H1 (cell line): Measurements from ENCODE around the gene PLD5. TPM values are rescaled to one million over a fixed set of nuclear protein-coding genes. Genes with fewer than 3 reads are reported as not detected.

Experiments used
- CTCF ChIA-PET: fragments of 300-600 bp; sonication (Branson Sonifier 250); formaldehyde crosslinking; loops from one replicate; lab custom pipeline; 2021; ENCODE audit not compliant: partially characterized antibody; lab: Charles Lee
- POLR2A ChIA-PET: fragments of 300-600 bp; sonication (Branson Sonifier 250); formaldehyde crosslinking; loops from one replicate; lab custom pipeline; 2021; ENCODE audit warnings: inconsistent platforms; ENCODE audit not compliant: partially characterized antibody; lab: Charles Lee
- DNase-seq, 2 experiments: peaks; one replicate each; pipeline versions ENCODE4 v3.0.0 to v3.0.0-alpha.2; 2010 to 2022; ENCODE audit warnings: low spot score in 2 of 2, low read depth in 1 of 2, mixed read lengths in 1 of 2
- FAIRE-seq: peaks from 2 replicates; lab custom pipeline; 2011; peaks lifted over from hg19 to GRCh38; lab: Jason Lieb, UNC
- H2AFZ ChIP-seq: 2 replicates; pipeline ENCODE4 v1.8.1; 2012; ENCODE audit warnings: low read length, inconsistent platforms
- H2AK5ac ChIP-seq: 2 replicates; pipeline ENCODE4 v1.6.1; 2013; ENCODE audit warnings: low read depth, low read length
- H2BK120ac ChIP-seq: replicated peaks from 2 replicates; pipeline ENCODE3; 2013; ENCODE audit warnings: low read depth, low read length, inconsistent platforms
- H2BK12ac ChIP-seq: 2 replicates; pipeline ENCODE4 v1.6.1; 2013; ENCODE audit warnings: low read depth, low read length
- H2BK15ac ChIP-seq: 2 replicates; pipeline ENCODE4 v1.6.1; 2013; ENCODE audit warnings: low read length
- H2BK20ac ChIP-seq: 2 replicates; pipeline ENCODE4 v1.6.1; 2013; ENCODE audit warnings: low read length
- H2BK5ac ChIP-seq: 2 replicates; pipeline ENCODE4 v1.6.1; 2013; ENCODE audit warnings: low read depth, low read length
- H3K14ac ChIP-seq: 2 replicates; pipeline ENCODE4 v1.6.1; 2013; ENCODE audit warnings: inconsistent platforms; ENCODE audit not compliant: insufficient read length
- H3K18ac ChIP-seq: 2 replicates; pipeline ENCODE4 v1.6.1; 2013; ENCODE audit warnings: low read length; ENCODE audit errors: extremely low read depth
- H3K23ac ChIP-seq: 2 replicates; pipeline ENCODE4 v1.6.1; 2013; ENCODE audit warnings: inconsistent platforms; ENCODE audit not compliant: insufficient read length
- H3K23me2 ChIP-seq: 2 replicates; pipeline ENCODE4 v1.6.1; 2013; ENCODE audit warnings: low read depth, low read length
- H3K27ac ChIP-seq: 2 replicates; pipeline ENCODE4 v1.6.1; 2011; ENCODE audit warnings: low read depth, low read length, inconsistent platforms
- H3K27me3 ChIP-seq, 4 experiments: replicated peaks in 1 of 4; 1 replicate in 1 of 4; 2 replicates in 3 of 4; pipeline versions ENCODE4 v1.6.1 to v1.8.1; 2011 to 2013; ENCODE audit warnings: low read length in 3 of 4, mild to moderate bottlenecking in 3 of 4, inconsistent platforms in 2 of 4, mixed read lengths in 2 of 4, moderate library complexity in 1 of 4; ENCODE audit not compliant: control insufficient read depth in 3 of 4, insufficient read depth in 3 of 4; ENCODE audit errors: extremely low read depth in 1 of 4
- H3K36me3 ChIP-seq, 4 experiments: 2 replicates each; pipeline versions ENCODE4 v1.6.1 to v1.8.1; 2011 to 2013; ENCODE audit warnings: mild to moderate bottlenecking in 4 of 4, low read length in 3 of 4, moderate library complexity in 2 of 4, control low read depth in 1 of 4, inconsistent platforms in 1 of 4; ENCODE audit not compliant: insufficient read depth in 4 of 4, control insufficient read depth in 2 of 4
- H3K4ac ChIP-seq: replicated peaks from 2 replicates; pipeline ENCODE3; 2013; ENCODE audit warnings: low read length, low read depth, mixed read lengths, inconsistent platforms; ENCODE audit not compliant: insufficient read length
- H3K4me1 ChIP-seq, 4 experiments: replicated peaks in 1 of 4; 1 replicate in 1 of 4; 2 replicates in 3 of 4; pipeline versions ENCODE4 v1.6.1 to v1.8.1; 2011 to 2013; ENCODE audit warnings: low read length in 3 of 4, inconsistent platforms in 2 of 4, mixed read lengths in 1 of 4; ENCODE audit not compliant: insufficient read depth in 4 of 4, control insufficient read depth in 3 of 4
- H3K4me2 ChIP-seq, 2 experiments: 2 replicates each; pipeline versions ENCODE4 v1.6.1 to v1.8.1; 2011 to 2013; ENCODE audit warnings: low read depth in 2 of 2, low read length in 2 of 2, control low read depth in 1 of 2, inconsistent platforms in 1 of 2, mild to moderate bottlenecking in 1 of 2; ENCODE audit not compliant: insufficient read depth in 1 of 2
- H3K4me3 ChIP-seq, 4 experiments: fragments of 200-600, 300-600 bp in 1 of 4; sonication (generic), shearing (Covaris generic), sonication (Bioruptor Twin) in 1 of 4; 2 replicates each; pipeline versions ENCODE4 v1.5.1 to v1.8.1; 2011 to 2016; ENCODE audit warnings: low read length in 4 of 4, low read depth in 3 of 4, control low read depth in 2 of 4, inconsistent platforms in 2 of 4, mild to moderate bottlenecking in 2 of 4, mixed read lengths in 1 of 4, moderate library complexity in 1 of 4; ENCODE audit not compliant: insufficient read depth in 2 of 4; ENCODE audit errors: extremely low read depth in 1 of 4
- H3K56ac ChIP-seq: replicated peaks from 2 replicates; pipeline ENCODE3; 2013; ENCODE audit warnings: low read depth, mild to moderate bottlenecking, mixed read lengths, low read length, inconsistent platforms; ENCODE audit not compliant: insufficient read length
- H3K79me1 ChIP-seq: 2 replicates; pipeline ENCODE4 v1.6.1; 2013; ENCODE audit warnings: low read depth, low read length, control low read depth
- H3K79me2 ChIP-seq, 2 experiments: 2 replicates each; pipeline versions ENCODE4 v1.6.1 to v1.8.1; 2012 to 2013; ENCODE audit warnings: low read length in 2 of 2, mild to moderate bottlenecking in 2 of 2, inconsistent platforms in 1 of 2; ENCODE audit not compliant: insufficient read depth in 2 of 2, control insufficient read depth in 1 of 2
- H3K9ac ChIP-seq, 4 experiments: replicated peaks in 1 of 4; 1 replicate in 1 of 4; 2 replicates in 3 of 4; pipeline versions ENCODE4 v1.6.1 to v1.8.1; 2011 to 2013; ENCODE audit warnings: low read depth in 3 of 4, low read length in 3 of 4, control low read depth in 2 of 4, mild to moderate bottlenecking in 2 of 4, moderate library complexity in 2 of 4, inconsistent platforms in 1 of 4; ENCODE audit errors: extremely low read depth in 1 of 4
- H3K9me3 ChIP-seq, 2 experiments: 2 replicates each; pipeline versions ENCODE4 v1.6.1 to v1.8.1; 2012 to 2013; ENCODE audit warnings: mild to moderate bottlenecking in 2 of 2, moderate library complexity in 2 of 2, control low read depth in 1 of 2, inconsistent platforms in 1 of 2, low read depth in 1 of 2, low read length in 1 of 2, mixed read lengths in 1 of 2; ENCODE audit not compliant: insufficient read depth in 2 of 2
- H4K20me1 ChIP-seq, 2 experiments: replicated peaks in 1 of 2; 2 replicates each; pipeline versions ENCODE3 to v1.8.1; 2011 to 2013; ENCODE audit warnings: inconsistent platforms in 2 of 2, low read length in 2 of 2, mild to moderate bottlenecking in 1 of 2; ENCODE audit not compliant: insufficient read depth in 2 of 2, control insufficient read depth in 1 of 2
- H4K5ac ChIP-seq: 2 replicates; pipeline ENCODE4 v1.6.1; 2013; ENCODE audit warnings: low read length, low read depth, mixed read lengths, inconsistent platforms; ENCODE audit not compliant: insufficient read length
- H4K8ac ChIP-seq: 2 replicates; pipeline ENCODE4 v1.8.0; 2013; ENCODE audit warnings: mild to moderate bottlenecking, moderate library complexity, low read length, inconsistent platforms; ENCODE audit not compliant: insufficient read depth; ENCODE audit errors: extremely low read depth
- H4K91ac ChIP-seq: replicated peaks from 2 replicates; pipeline ENCODE3; 2013; ENCODE audit warnings: low read length, mixed read lengths, inconsistent platforms; ENCODE audit not compliant: insufficient read length
- BRCA1 ChIP-seq: IDR thresholded peaks from 2 replicates; pipeline ENCODE4 v1.6.1; 2012; ENCODE audit warnings: low read depth, low read length, improper control_type of control experiment
- GTF2F1 ChIP-seq: IDR thresholded peaks from 2 replicates; pipeline ENCODE4 v1.6.1; 2012; ENCODE audit warnings: low read depth, low read length, improper control_type of control experiment, borderline replicate concordance
- KDM4A ChIP-seq: IDR thresholded peaks from one replicate; pipeline ENCODE4 v1.7.1; 2012; ENCODE audit warnings: low read depth, mild to moderate bottlenecking, moderate library complexity, low read length, inconsistent platforms; ENCODE audit not compliant: severe bottlenecking
- TAF1 ChIP-seq: IDR thresholded peaks from 2 replicates; pipeline ENCODE4 v1.6.1; 2011; ENCODE audit warnings: mild to moderate bottlenecking, low read depth, low read length
- YY1 ChIP-seq: IDR thresholded peaks from 2 replicates; pipeline ENCODE4 v1.6.1; 2011; ENCODE audit warnings: low read depth, mild to moderate bottlenecking, low read length
- WGBS, 2 experiments: shearing (Covaris generic) in 1 of 2; methylation state at CpG; one replicate each; pipeline versions ENCODE4 v1.1.6 to v1.1.7; 2013 to 2015; ENCODE audit warnings: low lambda C conversion rate in 2 of 2, mixed read lengths in 2 of 2, inconsistent platforms in 1 of 2, low coverage in 1 of 2, missing lambda C conversion rate in 1 of 2; ENCODE audit not compliant: insufficient replicate concordance in 2 of 2, insufficient coverage in 1 of 2, insufficient read length in 1 of 2; ENCODE audit errors: extremely low coverage in 1 of 2, missing lambda C conversion rate in 1 of 2; 5-methylcytosine and 5-hydroxymethylcytosine counted together
- polyA plus RNA-seq, 7 experiments: library from polyadenylated mRNA; depleted of rRNA in 3 of 7; stranded (reverse) in 5 of 7; unstranded in 2 of 7; fragments of >200 nt in 5 of 7; fragments of 200-250 nt in 2 of 7; gene quantifications; 1 replicate in 5 of 7; 2 replicates in 1 of 7; 4 replicates in 1 of 7; pipeline versions ENCODE4 v1.2.1 to v1.2.3, GENCODE V29; 2011 to 2013; ENCODE audit warnings: missing spikeins in 2 of 7, mixed read lengths in 2 of 7
- total RNA-seq: library from RNA; stranded (reverse); fragmentation: NEBNext Ultra II Directional; extraction: Animal tissue kit (Norgen Biotek cat#: 25700); gene quantifications from 2 replicates; pipeline ENCODE4 v1.2.1, GENCODE V29; 2021

PLD5 gene
- total and polyA plus RNA-seq, 2 of the 8 experiments (the other 6 are each of a cell fraction or from before 2014, with no cell fraction given): 0.86 to 8.5 TPM

DNA sequence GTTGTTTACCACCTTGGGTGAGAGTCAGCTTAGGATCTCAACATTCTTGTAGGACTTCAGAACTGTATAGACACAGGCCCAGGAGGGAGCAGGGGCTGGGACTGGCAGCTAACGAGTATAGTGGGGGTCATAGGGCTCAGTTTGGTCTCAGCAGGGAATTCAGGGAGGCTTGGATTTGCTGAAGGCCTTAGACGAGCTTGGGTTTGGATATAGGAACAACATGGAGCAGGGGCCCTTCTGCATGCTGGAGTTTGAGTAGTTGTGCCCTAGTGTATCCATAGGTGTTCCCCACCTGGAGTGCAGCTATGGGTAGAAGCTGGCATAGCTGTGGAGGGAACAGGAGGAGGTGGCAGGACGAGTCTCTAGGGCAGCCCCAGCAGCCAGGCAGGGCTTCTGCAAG, 462.2 kb downstream of the PLD5 start:
- no peak overlapping the region for H3K4me3 ChIP-seq
- FAIRE-seq (no peak), DNase-seq (no peak)
- H3K4ac ChIP-seq: no peak overlapping the region
- peaks cover 0 to 2% (median 0%) of the 10 kb centered on the region in 4 experiments; a peak in 1 of 7 replicates for H3K4me1 ChIP-seq
- H3K27me3 ChIP-seq: no peaks in the 10 kb centered on the region; a peak in 1 of 7 replicates
- POLR2A ChIA-PET: no interaction called here
- no peak overlapping the region for H2BK20ac ChIP-seq
- H2BK12ac ChIP-seq: no peak overlapping the region
- 85% methylated on average over 3 of the region's 3 CpGs; no CpG with 5 or more reads in 1 of the 2 experiments for WGBS, 2 experiments
- H4K20me1 ChIP-seq: no peaks in the 10 kb centered on the region
- no peak overlapping the region for H2BK120ac ChIP-seq
- no peak overlapping the region for H2AK5ac ChIP-seq
- H3K14ac ChIP-seq: no peak overlapping the region
- no peaks in the 10 kb centered on the region for H3K36me3 ChIP-seq
- no peaks in the 10 kb centered on the region for H3K9me3 ChIP-seq
- no peaks in the 10 kb centered on the region for H3K79me2 ChIP-seq
- no peak overlapping the region for H2AFZ ChIP-seq
- no peak overlapping the region for H4K8ac ChIP-seq
- no peak overlapping the region for H3K18ac ChIP-seq
- no peak overlapping the region for H3K4me2 ChIP-seq
- CTCF ChIA-PET: interaction anchor here (0.6 to 1.3 kb wide), 2 partner anchors 63 to 362 kb away, joined by 3 read pairs; partner anchors contain the start of gene MAP1LC3C
- no peak overlapping the region for H2BK5ac ChIP-seq
- H3K79me1 ChIP-seq: no peaks in the 10 kb centered on the region
- no peak overlapping the region for H4K91ac ChIP-seq
- no peak overlapping the region for H3K27ac ChIP-seq
- H4K5ac ChIP-seq: no peak overlapping the region
- H3K56ac ChIP-seq: no peak overlapping the region
- H3K23me2 ChIP-seq: no peaks in the 10 kb centered on the region
- no peak overlapping the region for H3K9ac ChIP-seq
- H3K23ac ChIP-seq: no peak overlapping the region
- H2BK15ac ChIP-seq: peak overlapping the region; percentile 61; the same call in 1 of the 2 replicates
- TF ChIP-seq BRCA1: no peak
- no peak for TF ChIP-seq TAF1
- no peak for TF ChIP-seq KDM4A
- TF ChIP-seq GTF2F1: no peak
- TF ChIP-seq YY1: no peak
